Measurements from ENCODE around the gene VWC2.
"Not testable (repeated sequence)": the region's sequence is repeated elsewhere in the genome, so short reads cannot be mapped to it uniquely, and the experiment has no call there.

The VWC2 gene

GRCh38 chr7:49850921-49851613 is 77.6 kb downstream of the VWC2 start:
- Mint-ChIP-seq H3K4me3 (no peak overlapping the region), H3K9me3 (no peaks in the 10 kb centered on the region), H3K27me3 (ENCODE audit: low read depth) (no peaks in the 10 kb centered on the region)

GRCh38 chr7:49851614-49851934 is 78.1 kb downstream of the VWC2 start:
- not testable (repeated sequence) for DNase-seq (ENCODE audit: low spot score); H3K36me3 Mint-ChIP-seq (ENCODE audit: low read depth); H3K4me3 Mint-ChIP-seq; H3K27ac Mint-ChIP-seq; H3K27me3 Mint-ChIP-seq (ENCODE audit: low read depth); H3K9me3 Mint-ChIP-seq; H3K4me1 Mint-ChIP-seq (ENCODE audit: low read depth)

More at GRCh38 chr7:49850921-49851613, 77.6 kb downstream of the VWC2 start:
- H3K4me1 Mint-ChIP-seq (ENCODE audit: low read depth) = no peaks in the 10 kb centered on the region
- H3K36me3 Mint-ChIP-seq (ENCODE audit: low read depth) = no peaks in the 10 kb centered on the region
- DNase-seq (ENCODE audit: low spot score) = no peak
- H3K27ac Mint-ChIP-seq = no peak overlapping the region

- Mint-ChIP-seq H3K27me3 (ENCODE audit: low read depth) (no peaks in the 10 kb centered on the region), H3K4me1 (ENCODE audit: low read depth) (no peaks in the 10 kb centered on the region), H3K4me3 (no peak overlapping the region), H3K9me3 (no peaks in the 10 kb centered on the region), H3K36me3 (ENCODE audit: low read depth) (no peaks in the 10 kb centered on the region), H3K27ac (no peak overlapping the region)
- no peak for DNase-seq (ENCODE audit: low spot score)
These were observed 79.4 kb downstream of the VWC2 start for GRCh38 chr7:49852619-49853462.

GRCh38 chr7:49855281-49855980 is 82.0 kb downstream of the VWC2 start:
- no peaks in the 10 kb centered on the region for H3K4me1 Mint-ChIP-seq (ENCODE audit: low read depth)
- no peaks in the 10 kb centered on the region for H3K9me3 Mint-ChIP-seq
- no peak overlapping the region for H3K27ac Mint-ChIP-seq
- no peak overlapping the region for H3K4me3 Mint-ChIP-seq
- no peaks in the 10 kb centered on the region for H3K27me3 Mint-ChIP-seq (ENCODE audit: low read depth)
- H3K36me3 Mint-ChIP-seq (ENCODE audit: low read depth) = no peaks in the 10 kb centered on the region
- DNase-seq (ENCODE audit: low spot score) = no peak

GRCh38 chr7:49860293-49860692 is 86.9 kb downstream of the VWC2 start:
- no peak for DNase-seq (ENCODE audit: low spot score)
- Mint-ChIP-seq H3K4me1 (ENCODE audit: low read depth) (no peaks in the 10 kb centered on the region), H3K9me3 (no peaks in the 10 kb centered on the region), H3K4me3 (no peak overlapping the region), H3K27me3 (ENCODE audit: low read depth) (no peaks in the 10 kb centered on the region), H3K36me3 (ENCODE audit: low read depth) (no peaks in the 10 kb centered on the region), H3K27ac (no peak overlapping the region)

- no peaks in the 10 kb centered on the region for H3K4me1 Mint-ChIP-seq (ENCODE audit: low read depth)
- no peak overlapping the region for H3K27ac Mint-ChIP-seq
- no peaks in the 10 kb centered on the region for H3K9me3 Mint-ChIP-seq
- H3K27me3 Mint-ChIP-seq (ENCODE audit: low read depth) = no peaks in the 10 kb centered on the region
- DNase-seq (ENCODE audit: low spot score) = no peak
- no peaks in the 10 kb centered on the region for H3K36me3 Mint-ChIP-seq (ENCODE audit: low read depth)
- H3K4me3 Mint-ChIP-seq = no peak overlapping the region
These were observed 92.8 kb downstream of the VWC2 start for GRCh38 chr7:49866076-49866735.

- H3K27me3 Mint-ChIP-seq (ENCODE audit: low read depth) = no peaks in the 10 kb centered on the region
- no peak overlapping the region for H3K4me3 Mint-ChIP-seq
- H3K9me3 Mint-ChIP-seq = no peaks in the 10 kb centered on the region
- H3K36me3 Mint-ChIP-seq (ENCODE audit: low read depth) = no peaks in the 10 kb centered on the region
- no peak for DNase-seq (ENCODE audit: low spot score)
- no peaks in the 10 kb centered on the region for H3K4me1 Mint-ChIP-seq (ENCODE audit: low read depth)
- no peak overlapping the region for H3K27ac Mint-ChIP-seq
These were observed 93.5 kb downstream of the VWC2 start for GRCh38 chr7:49866910-49867309.

GRCh38 chr7:49873420-49873819 is 100.0 kb downstream of the VWC2 start:
- H3K4me3 Mint-ChIP-seq = no peak overlapping the region
- no peaks in the 10 kb centered on the region for H3K36me3 Mint-ChIP-seq (ENCODE audit: low read depth)
- H3K27me3 Mint-ChIP-seq (ENCODE audit: low read depth) = no peaks in the 10 kb centered on the region
- no peak for DNase-seq (ENCODE audit: low spot score)
- H3K9me3 Mint-ChIP-seq = no peaks in the 10 kb centered on the region
- H3K4me1 Mint-ChIP-seq (ENCODE audit: low read depth) = no peaks in the 10 kb centered on the region
- H3K27ac Mint-ChIP-seq = no peak overlapping the region

GRCh38 chr7:49875336-49875735 is 101.9 kb downstream of the VWC2 start:
- no peak for DNase-seq (ENCODE audit: low spot score)
- Mint-ChIP-seq H3K9me3 (no peaks in the 10 kb centered on the region), H3K36me3 (ENCODE audit: low read depth) (no peaks in the 10 kb centered on the region), H3K27ac (no peak overlapping the region), H3K4me1 (ENCODE audit: low read depth) (no peaks in the 10 kb centered on the region), H3K4me3 (no peak overlapping the region), H3K27me3 (ENCODE audit: low read depth) (no peaks in the 10 kb centered on the region)

- H3K27ac Mint-ChIP-seq = no peak overlapping the region
- no peak overlapping the region for H3K4me3 Mint-ChIP-seq
- no peaks in the 10 kb centered on the region for H3K27me3 Mint-ChIP-seq (ENCODE audit: low read depth)
- H3K4me1 Mint-ChIP-seq (ENCODE audit: low read depth) = no peaks in the 10 kb centered on the region
- no peaks in the 10 kb centered on the region for H3K9me3 Mint-ChIP-seq
- no peak for DNase-seq (ENCODE audit: low spot score)
- H3K36me3 Mint-ChIP-seq (ENCODE audit: low read depth) = no peaks in the 10 kb centered on the region
These were observed 102.8 kb downstream of the VWC2 start for GRCh38 chr7:49876202-49876601.

- H3K4me1 Mint-ChIP-seq (ENCODE audit: low read depth) = no peaks in the 10 kb centered on the region
- H3K9me3 Mint-ChIP-seq = no peaks in the 10 kb centered on the region
- no peak overlapping the region for H3K4me3 Mint-ChIP-seq
- H3K27me3 Mint-ChIP-seq (ENCODE audit: low read depth) = no peaks in the 10 kb centered on the region
- no peaks in the 10 kb centered on the region for H3K36me3 Mint-ChIP-seq (ENCODE audit: low read depth)
- H3K27ac Mint-ChIP-seq = no peak overlapping the region
- DNase-seq (ENCODE audit: low spot score) = no peak
These were observed 104.7 kb downstream of the VWC2 start for GRCh38 chr7:49878089-49878488.

GRCh38 chr7:49878627-49879026 is 105.2 kb downstream of the VWC2 start:
- Mint-ChIP-seq H3K9me3 (no peaks in the 10 kb centered on the region), H3K27me3 (ENCODE audit: low read depth) (no peaks in the 10 kb centered on the region), H3K36me3 (ENCODE audit: low read depth) (no peaks in the 10 kb centered on the region), H3K27ac (no peak overlapping the region), H3K4me1 (ENCODE audit: low read depth) (no peaks in the 10 kb centered on the region), H3K4me3 (no peak overlapping the region)
- DNase-seq (ENCODE audit: low spot score) = no peak

GRCh38 chr7:49883933-49884332 is 110.5 kb downstream of the VWC2 start:
- H3K27ac Mint-ChIP-seq = no peak overlapping the region
- H3K36me3 Mint-ChIP-seq (ENCODE audit: low read depth) = no peaks in the 10 kb centered on the region
- DNase-seq (ENCODE audit: low spot score) = no peak
- H3K4me1 Mint-ChIP-seq (ENCODE audit: low read depth) = no peaks in the 10 kb centered on the region
- H3K9me3 Mint-ChIP-seq = no peaks in the 10 kb centered on the region
- no peaks in the 10 kb centered on the region for H3K27me3 Mint-ChIP-seq (ENCODE audit: low read depth)
- no peak overlapping the region for H3K4me3 Mint-ChIP-seq
